MG63 (cell line): ENCODE data around the gene HEXD. TPM values are rescaled to one million over a fixed set of nuclear protein-coding genes. Genes with fewer than 3 reads are reported as not detected.
"Not testable (repeated sequence)": the region's sequence is repeated elsewhere in the genome, so short reads cannot be mapped to it uniquely, and the experiment has no call there.

Experiments used
- DNase-seq: peaks from one replicate; pipeline ENCODE4 v3.0.0-alpha.2; 2020
- H3K27me3 ChIP-seq: fragments of 250-450 bp; sonication (Bioruptor Pico); 2 replicates; pipeline ENCODE4 v1.5.1; 2020; ENCODE audit warnings: mild to moderate bottlenecking, moderate library complexity
- H3K36me3 ChIP-seq: fragments of 250-450 bp; sonication (Bioruptor Pico); 2 replicates; pipeline ENCODE4 v1.5.1; 2020; ENCODE audit warnings: mild to moderate bottlenecking, moderate library complexity
- H3K4me3 ChIP-seq: fragments of 250-450 bp; sonication (Bioruptor Pico); 2 replicates; pipeline ENCODE4 v1.5.1; 2020; ENCODE audit warnings: mild to moderate bottlenecking, moderate library complexity
- H3K9me3 ChIP-seq: fragments of 250-450 bp; sonication (Bioruptor Pico); 2 replicates; pipeline ENCODE4 v1.5.1; 2020; ENCODE audit warnings: mild to moderate bottlenecking, moderate library complexity
- total RNA-seq: library from RNA; depleted of rRNA; stranded (reverse); fragments of >200 nt; shearing (Covaris generic); gene quantifications from 2 replicates; pipeline ENCODE4 v1.2.3, GENCODE V29; 2014; ENCODE audit warnings: low replicate concordance

HEXD gene
- total RNA-seq, 1 experiment from 2014 or later = 12.1 TPM

- Histone ChIP-seq H3K27me3 (no peaks in the 10 kb centered on the region), H3K4me3 (no peak overlapping the region), H3K36me3 (no peaks in the 10 kb centered on the region), H3K9me3 (no peaks in the 10 kb centered on the region)
- DNase-seq = no peak
Observed at GRCh38 chr17:82378741-82379021, 39.5 kb upstream of the HEXD start.

GRCh38 chr17:82380860-82381702, 37.1 kb upstream of the HEXD start:
- Histone ChIP-seq H3K27me3 (no peaks in the 10 kb centered on the region), H3K36me3 (no peaks in the 10 kb centered on the region), H3K9me3 (no peaks in the 10 kb centered on the region), H3K4me3 (peak overlapping the region; percentile 25)
- no peak for DNase-seq

- not testable (repeated sequence) for H3K27me3 ChIP-seq, DNase-seq, H3K9me3 ChIP-seq, H3K4me3 ChIP-seq, H3K36me3 ChIP-seq
Observed at GRCh38 chr17:82381703-82382009, 36.5 kb upstream of the HEXD start.

- H3K4me3 ChIP-seq, H3K36me3 ChIP-seq, H3K27me3 ChIP-seq, H3K9me3 ChIP-seq, DNase-seq: not testable (repeated sequence)
Observed at GRCh38 chr17:82382220-82382932, 35.8 kb upstream of the HEXD start.

- no peak for DNase-seq
- H3K36me3 ChIP-seq = no peaks in the 10 kb centered on the region
- H3K4me3 ChIP-seq = no peak overlapping the region
- no peaks in the 10 kb centered on the region for H3K9me3 ChIP-seq
- H3K27me3 ChIP-seq = no peaks in the 10 kb centered on the region
Observed at GRCh38 chr17:82382933-82383255, 35.3 kb upstream of the HEXD start.

GRCh38 chr17:82383411-82383810, 34.7 kb upstream of the HEXD start:
- no peaks in the 10 kb centered on the region for H3K27me3 ChIP-seq
- H3K36me3 ChIP-seq = no peaks in the 10 kb centered on the region
- H3K9me3 ChIP-seq = no peaks in the 10 kb centered on the region
- DNase-seq = no peak
- no peak overlapping the region for H3K4me3 ChIP-seq

GRCh38 chr17:82384051-82384729, 34.0 kb upstream of the HEXD start:
- Histone ChIP-seq H3K36me3 (no peaks in the 10 kb centered on the region), H3K9me3 (no peaks in the 10 kb centered on the region), H3K27me3 (no peaks in the 10 kb centered on the region), H3K4me3 (no peak overlapping the region)
- DNase-seq = no peak

GRCh38 chr17:82384730-82385481, 33.2 kb upstream of the HEXD start:
- peak; percentile 90 for DNase-seq
- Histone ChIP-seq H3K36me3 (no peaks in the 10 kb centered on the region), H3K9me3 (no peaks in the 10 kb centered on the region), H3K4me3 (no peak overlapping the region), H3K27me3 (no peaks in the 10 kb centered on the region)

- Histone ChIP-seq H3K9me3 (no peaks in the 10 kb centered on the region), H3K27me3 (no peaks in the 10 kb centered on the region), H3K36me3 (no peaks in the 10 kb centered on the region), H3K4me3 (no peak overlapping the region)
- no peak for DNase-seq
Observed at GRCh38 chr17:82385559-82386254, 32.4 kb upstream of the HEXD start.

GRCh38 chr17:82386255-82386831, 31.8 kb upstream of the HEXD start:
- Histone ChIP-seq H3K27me3 (no peaks in the 10 kb centered on the region), H3K36me3 (no peaks in the 10 kb centered on the region), H3K4me3 (no peak overlapping the region), H3K9me3 (no peaks in the 10 kb centered on the region)
- no peak for DNase-seq

- Histone ChIP-seq H3K27me3 (no peaks in the 10 kb centered on the region), H3K36me3 (peaks cover under 1% of the 10 kb centered on the region; the same call in 1 of the 2 replicates), H3K4me3 (no peak overlapping the region), H3K9me3 (no peaks in the 10 kb centered on the region)
- DNase-seq = no peak
Observed at GRCh38 chr17:82386881-82387704, 31.1 kb upstream of the HEXD start.

- Histone ChIP-seq H3K4me3 (no peak overlapping the region), H3K9me3 (no peaks in the 10 kb centered on the region), H3K36me3 (peaks cover 2% of the 10 kb centered on the region; the same call in 1 of the 2 replicates), H3K27me3 (no peaks in the 10 kb centered on the region)
- DNase-seq = no peak
Observed at GRCh38 chr17:82387705-82388106, 30.4 kb upstream of the HEXD start.

GRCh38 chr17:82388223-82388921, 29.8 kb upstream of the HEXD start:
- Histone ChIP-seq H3K36me3 (peaks cover 2% of the 10 kb centered on the region; the same call in 1 of the 2 replicates), H3K4me3 (no peak overlapping the region), H3K27me3 (no peaks in the 10 kb centered on the region), H3K9me3 (no peaks in the 10 kb centered on the region)
- DNase-seq = peak; percentile 47

- Histone ChIP-seq H3K27me3 (no peaks in the 10 kb centered on the region), H3K9me3 (no peaks in the 10 kb centered on the region), H3K36me3 (peaks cover 2% of the 10 kb centered on the region; the same call in 1 of the 2 replicates), H3K4me3 (no peak overlapping the region)
- no peak for DNase-seq
Observed at GRCh38 chr17:82388922-82389283, 29.2 kb upstream of the HEXD start.

- DNase-seq = no peak
- H3K9me3 ChIP-seq = no peaks in the 10 kb centered on the region
- peaks cover 2% of the 10 kb centered on the region; the same call in 1 of the 2 replicates for H3K36me3 ChIP-seq
- H3K27me3 ChIP-seq = no peaks in the 10 kb centered on the region
- no peak overlapping the region for H3K4me3 ChIP-seq
Observed at GRCh38 chr17:82389379-82389778, 28.8 kb upstream of the HEXD start.
